MM.1S (cell line): ENCODE measurements around the gene TBC1D26.
"Not testable (repeated sequence)": the region's sequence is repeated elsewhere in the genome, so short reads cannot be mapped to it uniquely, and the experiment has no call there.

Source experiments
- EZH2 ChIP-seq: fragments of 300-600 bp; sonication (generic); optimal IDR thresholded peaks from 2 replicates; pipeline ENCODE3; 2017; ENCODE audit warnings: low read depth, mild to moderate bottlenecking, antibody characterized with exemption, low read length, mixed read lengths
- TF ChIP-seq, protein P1 (sequence below): fragments of 300-600 bp; sonication (generic); IDR thresholded peaks from 2 replicates; pipeline ENCODE4 v1.5.1; 2016; ENCODE audit warnings: antibody characterized with exemption, low read length, mixed read lengths

DNA sequence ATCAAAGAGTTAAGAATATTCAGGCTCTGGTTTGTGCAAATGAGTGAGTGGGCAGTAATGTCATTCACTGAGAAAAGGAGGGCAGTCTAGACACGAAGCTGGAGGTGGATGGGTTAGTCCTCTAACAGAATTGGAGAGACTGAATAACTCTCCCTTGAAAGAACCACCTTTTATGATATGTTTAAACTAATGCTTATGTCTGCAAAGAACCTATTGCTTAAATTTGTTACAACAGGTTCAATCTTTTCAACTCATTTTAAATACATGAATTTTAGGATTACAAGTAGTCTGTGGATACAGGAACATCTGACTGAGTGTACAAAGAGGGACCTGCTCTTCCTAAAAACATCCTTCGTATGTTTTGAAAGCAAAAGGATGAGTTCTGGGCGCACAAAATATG, 33.1 kb upstream of the TBC1D26 start:
- TF ChIP-seq, protein P1, sequence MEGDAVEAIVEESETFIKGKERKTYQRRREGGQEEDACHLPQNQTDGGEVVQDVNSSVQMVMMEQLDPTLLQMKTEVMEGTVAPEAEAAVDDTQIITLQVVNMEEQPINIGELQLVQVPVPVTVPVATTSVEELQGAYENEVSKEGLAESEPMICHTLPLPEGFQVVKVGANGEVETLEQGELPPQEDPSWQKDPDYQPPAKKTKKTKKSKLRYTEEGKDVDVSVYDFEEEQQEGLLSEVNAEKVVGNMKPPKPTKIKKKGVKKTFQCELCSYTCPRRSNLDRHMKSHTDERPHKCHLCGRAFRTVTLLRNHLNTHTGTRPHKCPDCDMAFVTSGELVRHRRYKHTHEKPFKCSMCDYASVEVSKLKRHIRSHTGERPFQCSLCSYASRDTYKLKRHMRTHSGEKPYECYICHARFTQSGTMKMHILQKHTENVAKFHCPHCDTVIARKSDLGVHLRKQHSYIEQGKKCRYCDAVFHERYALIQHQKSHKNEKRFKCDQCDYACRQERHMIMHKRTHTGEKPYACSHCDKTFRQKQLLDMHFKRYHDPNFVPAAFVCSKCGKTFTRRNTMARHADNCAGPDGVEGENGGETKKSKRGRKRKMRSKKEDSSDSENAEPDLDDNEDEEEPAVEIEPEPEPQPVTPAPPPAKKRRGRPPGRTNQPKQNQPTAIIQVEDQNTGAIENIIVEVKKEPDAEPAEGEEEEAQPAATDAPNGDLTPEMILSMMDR: not testable (repeated sequence)
- not testable (repeated sequence) for TF ChIP-seq EZH2
